Astrocyte of the cerebellum (primary cell): ENCODE data around the gene ZFX.

Source experiments
- DNase-seq: peaks from one replicate; pipeline ENCODE4 v3.0.0-alpha.2; 2011; ENCODE audit warnings: low read depth
- H3K4me3 ChIP-seq: 2 replicates; pipeline ENCODE4 v1.5.1; 2011; ENCODE audit warnings: mild to moderate bottlenecking, low read depth, low read length, moderate library complexity
- CTCF ChIP-seq: IDR thresholded peaks from 2 replicates; pipeline ENCODE4 v1.5.1; 2012; ENCODE audit warnings: low read length, low read depth, moderate library complexity, mild to moderate bottlenecking; ENCODE audit errors: missing control alignments
- in situ Hi-C: cut with HindIII; loops from 2 replicates; pipeline ENCODE4 v1.10.0; 2017; ENCODE audit warnings: low sequenced_read_pairs

ZFX gene

GRCh38 chrX:24190500-24191156 is 41.1 kb downstream of the ZFX start:
- DNase-seq = no peak

DNA sequence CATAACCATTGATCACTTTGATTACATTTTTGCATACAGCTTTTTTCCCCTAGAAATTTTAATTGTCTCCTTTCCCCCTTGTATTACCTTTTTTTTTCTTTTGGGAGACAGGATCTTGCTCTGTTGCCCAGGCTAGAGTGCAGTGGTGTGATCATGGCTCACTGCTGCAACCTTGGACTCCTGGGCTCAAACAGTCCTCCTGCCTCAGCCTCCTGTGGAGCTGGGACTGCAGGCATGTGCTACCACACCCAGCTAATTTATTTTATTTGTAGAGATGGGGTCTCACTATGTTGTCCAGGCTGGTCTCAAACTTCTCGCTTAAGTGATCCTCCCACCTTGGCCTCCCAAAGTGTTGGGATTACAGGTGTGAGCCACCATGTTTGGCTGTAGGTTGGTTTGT is 47.0 kb downstream of the ZFX start:
- H3K4me3 ChIP-seq = no peak overlapping the region
- in situ Hi-C loops = no loop called here
- no peak for TF ChIP-seq CTCF
- no peak for DNase-seq

More at GRCh38 chrX:24190500-24191156, 41.1 kb downstream of the ZFX start:
- no peak overlapping the region for H3K4me3 ChIP-seq
- TF ChIP-seq CTCF = no peak
- in situ Hi-C loops = no loop called here

GRCh38 chrX:24198101-24198500 is 48.6 kb downstream of the ZFX start:
- no peak for DNase-seq
- TF ChIP-seq CTCF = no peak
- in situ Hi-C loops = no loop called here

GRCh38 chrX:24200133-24200532 is 50.6 kb downstream of the ZFX start:
- no peak overlapping the region for H3K4me3 ChIP-seq
- in situ Hi-C loops = loop anchor here (5.0 kb wide), 1 partner anchor 42 kb away; no protein-coding TSS in a partner anchor
- no peak for TF ChIP-seq CTCF
- no peak for DNase-seq

More at GRCh38 chrX:24198101-24198500, 48.6 kb downstream of the ZFX start:
- H3K4me3 ChIP-seq = no peak overlapping the region

- in situ Hi-C loops = loop anchor here (5.0 kb wide), 1 partner anchor 41 kb away; no protein-coding TSS in a partner anchor
- no peak overlapping the region for H3K4me3 ChIP-seq
- no peak for TF ChIP-seq CTCF
- no peak for DNase-seq
These were observed 51.7 kb downstream of the ZFX start for GRCh38 chrX:24201216-24201615.

GRCh38 chrX:24202465-24203031 is 53.0 kb downstream of the ZFX start:
- no peak for TF ChIP-seq CTCF
- H3K4me3 ChIP-seq = no peak overlapping the region
- no peak for DNase-seq
- in situ Hi-C loops = loop anchor here (5.0 kb wide), 1 partner anchor 40 kb away; no protein-coding TSS in a partner anchor
